ENCODE data around the gene SPTBN2.

- TF ChIP-seq CTCF (IDR thresholded peaks at IDR 0.05) (no peak), POLR2A (IDR thresholded peaks at IDR 0.05) (no peak), EP300 (IDR thresholded peaks at IDR 0.05) (no peak)
Measured at GRCh38 chr11:66680966-66681645, 47.9 kb downstream of the SPTBN2 start.

Data from tibial nerve (tissue), 4 donors.